ENCODE results near the gene ARMH4. TPM values are rescaled to one million over a fixed set of nuclear protein-coding genes. Genes with fewer than 3 reads are reported as not detected.

The ARMH4 gene, protein sequence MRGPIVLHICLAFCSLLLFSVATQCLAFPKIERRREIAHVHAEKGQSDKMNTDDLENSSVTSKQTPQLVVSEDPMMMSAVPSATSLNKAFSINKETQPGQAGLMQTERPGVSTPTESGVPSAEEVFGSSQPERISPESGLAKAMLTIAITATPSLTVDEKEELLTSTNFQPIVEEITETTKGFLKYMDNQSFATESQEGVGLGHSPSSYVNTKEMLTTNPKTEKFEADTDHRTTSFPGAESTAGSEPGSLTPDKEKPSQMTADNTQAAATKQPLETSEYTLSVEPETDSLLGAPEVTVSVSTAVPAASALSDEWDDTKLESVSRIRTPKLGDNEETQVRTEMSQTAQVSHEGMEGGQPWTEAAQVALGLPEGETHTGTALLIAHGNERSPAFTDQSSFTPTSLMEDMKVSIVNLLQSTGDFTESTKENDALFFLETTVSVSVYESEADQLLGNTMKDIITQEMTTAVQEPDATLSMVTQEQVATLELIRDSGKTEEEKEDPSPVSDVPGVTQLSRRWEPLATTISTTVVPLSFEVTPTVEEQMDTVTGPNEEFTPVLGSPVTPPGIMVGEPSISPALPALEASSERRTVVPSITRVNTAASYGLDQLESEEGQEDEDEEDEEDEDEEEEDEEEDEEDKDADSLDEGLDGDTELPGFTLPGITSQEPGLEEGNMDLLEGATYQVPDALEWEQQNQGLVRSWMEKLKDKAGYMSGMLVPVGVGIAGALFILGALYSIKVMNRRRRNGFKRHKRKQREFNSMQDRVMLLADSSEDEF
- total RNA-seq: 1.3 and 1.6 TPM in 2 replicates

DNA sequence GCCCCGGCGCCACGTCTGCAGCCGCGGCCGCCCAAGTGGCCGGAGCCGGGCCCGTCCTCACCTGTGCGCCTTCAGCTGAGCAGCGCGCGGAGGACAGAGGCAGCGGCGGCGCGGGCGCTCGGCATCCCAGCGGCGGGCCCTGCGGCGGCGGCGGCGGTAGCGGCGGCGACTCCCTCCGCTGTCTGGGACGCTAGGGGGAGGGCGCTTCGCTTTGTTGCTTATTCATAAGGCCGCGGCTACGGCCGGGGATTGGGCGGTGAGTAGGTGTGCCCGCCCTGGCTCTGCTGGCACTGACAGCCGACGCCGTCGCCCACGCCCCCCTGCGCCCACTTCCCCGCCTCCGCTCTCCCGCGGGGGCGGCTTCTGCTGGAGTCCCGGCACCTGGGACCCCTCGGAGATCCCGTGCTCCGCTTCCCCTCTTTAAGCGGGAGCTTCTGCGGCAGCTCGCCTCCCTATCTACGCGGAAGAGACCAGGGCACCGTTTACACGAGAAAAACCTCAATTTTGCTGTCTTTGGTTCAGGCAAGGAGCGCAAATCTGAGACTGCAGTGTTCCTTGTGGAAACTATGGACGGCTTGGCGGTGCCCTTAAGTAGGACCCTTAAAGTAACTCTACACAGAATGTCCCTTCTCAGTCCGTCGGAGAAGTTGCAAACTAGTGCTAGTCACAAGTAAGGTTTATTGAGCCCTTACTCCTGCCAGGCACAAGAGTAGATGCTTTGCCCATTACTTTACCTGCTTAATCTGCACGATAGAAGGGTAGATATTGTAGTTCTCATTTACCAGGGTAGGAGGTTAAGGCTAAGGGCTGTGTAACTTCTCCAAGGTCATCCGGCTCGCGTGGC, at the start of gene ARMH4:
Gene ARMH4 (minus strand): TSS at position 200 of the 844 bp plus-strand sequence. CDS start 12,855 bp downstream, outside the sequence.

DNA sequence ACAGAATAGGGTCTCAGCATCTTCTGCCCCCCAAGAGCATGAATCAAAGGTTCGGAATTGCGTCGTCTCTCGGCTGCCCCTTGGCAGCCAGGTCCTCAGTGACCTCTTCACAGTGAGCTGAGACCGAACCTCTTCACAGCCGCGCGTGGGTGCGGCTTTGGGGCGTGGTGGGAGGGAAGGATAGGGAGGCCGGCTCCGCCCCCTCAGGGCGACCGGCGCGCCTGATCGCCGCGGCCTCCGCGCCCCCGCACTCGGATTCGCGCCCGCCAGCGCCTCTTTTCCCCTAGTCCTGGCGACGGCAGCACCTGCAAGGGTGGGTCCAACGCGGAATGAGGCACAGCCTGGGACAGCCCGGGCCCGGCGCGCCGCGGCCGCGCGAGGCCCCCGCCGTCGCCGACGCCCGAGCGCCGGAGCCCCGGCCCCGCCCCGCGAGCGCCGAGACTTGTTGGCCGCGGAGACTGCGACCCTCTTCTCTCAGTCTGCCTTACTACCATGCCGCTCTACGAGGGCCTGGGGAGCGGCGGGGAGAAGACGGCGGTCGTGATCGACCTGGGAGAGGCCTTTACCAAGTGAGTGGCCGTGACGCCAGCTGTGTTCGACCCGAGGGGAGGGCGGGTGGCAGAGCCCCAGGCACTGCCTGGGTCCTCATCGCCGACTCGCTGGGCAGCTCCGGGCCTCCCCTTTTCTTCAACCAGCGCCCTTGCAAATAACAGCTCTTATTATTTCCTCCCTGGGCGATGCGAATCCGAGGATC, 47.9 kb upstream of the ARMH4 start, which contains the start of gene ACTR10:
Gene ACTR10 (plus strand): TSS at position 424 of the 754 bp plus-strand sequence. CDS start 69 bp downstream, at position 493.

Other genes with a start within 250 kb of the ARMH4 start
- 31.4 and 41.9 TPM in 2 replicates for gene ACTR10, start 47.9 kb upstream of the ARMH4 start, total RNA-seq
- 91.8 and 105 TPM in 2 replicates for gene PSMA3, start 92.6 kb upstream of the ARMH4 start, total RNA-seq
- 11.5 and 28.9 TPM in 2 replicates for gene ARID4A, start 146.3 kb upstream of the ARMH4 start, total RNA-seq
- gene TOMM20L, start 243.7 kb upstream of the ARMH4 start, total RNA-seq: not detected in 2 replicates